Measurements from ENCODE around the gene PNPLA6.

DNA sequence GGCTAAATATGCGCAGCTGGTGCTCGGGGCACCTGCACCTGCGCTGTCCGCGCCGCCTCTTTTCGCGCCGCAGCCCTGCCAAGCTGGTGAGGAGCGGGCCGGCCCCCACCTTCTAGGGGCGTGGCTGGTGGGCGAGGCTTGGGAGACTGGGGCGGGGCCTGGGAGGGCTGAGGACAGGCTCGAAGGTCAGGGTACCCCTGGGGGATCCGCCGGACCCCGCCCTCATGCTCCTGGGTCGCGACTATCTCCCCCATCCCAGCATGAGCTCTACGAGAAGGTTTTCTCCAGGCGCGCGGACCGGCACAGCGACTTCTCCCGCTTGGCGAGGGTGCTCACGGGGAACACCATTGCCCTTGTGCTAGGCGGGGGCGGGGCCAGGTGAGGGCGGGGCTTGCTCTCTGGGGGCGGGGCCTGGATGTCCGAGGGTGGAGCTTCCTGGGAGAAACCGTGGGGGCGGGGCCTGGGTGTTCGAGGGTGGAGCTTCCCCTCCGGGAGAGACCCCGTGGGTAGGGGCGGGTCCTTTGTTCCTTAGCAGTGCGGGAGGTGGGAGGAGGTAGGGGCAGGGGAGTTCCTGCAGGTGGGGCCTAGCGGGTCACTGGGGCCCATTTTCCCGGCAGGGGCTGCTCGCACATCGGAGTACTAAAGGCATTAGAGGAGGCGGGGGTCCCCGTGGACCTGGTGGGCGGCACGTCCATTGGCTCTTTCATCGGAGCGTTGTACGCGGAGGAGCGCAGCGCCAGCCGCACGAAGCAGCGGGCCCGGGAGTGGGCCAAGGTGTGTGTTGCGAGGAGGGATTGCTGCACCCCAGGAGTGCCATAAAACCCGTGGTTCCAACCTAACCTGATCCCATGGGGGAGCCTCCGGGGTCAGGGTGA lies 19.7 kb downstream of the PNPLA6 start:
- TF ChIP-seq POLR2AphosphoS5 (IDR thresholded peaks at IDR 0.05; ENCODE audit: low read depth, low read length) (no peak), EZH2phosphoT487 (IDR thresholded peaks at IDR 0.05; ENCODE audit: borderline replicate concordance, low read depth) (no peak), FOSL2 (IDR thresholded peaks at IDR 0.05; ENCODE audit: borderline replicate concordance, low read depth) (no peak)
